Endometrial microvascular endothelial cells (primary cell): Measurements from ENCODE around the gene MTARC2. TPM values are rescaled to one million over a fixed set of nuclear protein-coding genes. Genes with fewer than 3 reads are reported as not detected.
"Not testable (repeated sequence)": the region's sequence is repeated elsewhere in the genome, so short reads cannot be mapped to it uniquely, and the experiment has no call there.

ENCODE experiments used
- in situ Hi-C: cut with HindIII; loops from 2 replicates; pipeline ENCODE4 v1.10.0; 2017; ENCODE audit warnings: low sequenced_read_pairs, low pct_unique_long_range_greater_than_20kb; ENCODE audit errors: inconsistent ontology term
- total RNA-seq: library from RNA; depleted of rRNA; stranded (reverse); fragments of >200 nt; gene quantifications from one replicate; pipeline ENCODE4 v1.2.3, GENCODE V29; 2015; ENCODE audit errors: inconsistent ontology term

Gene MTARC2
- total RNA-seq: 4.6 TPM

- in situ Hi-C loops: no loop called here
Observed at GRCh38 chr1:220748089-220748934, at the start of gene MTARC2. Gene MTARC2 (plus strand): TSS chr1:220748322. CDS start chr1:220748532, 210 bp downstream.

GRCh38 chr1:220698607-220699016, 49.5 kb upstream of the MTARC2 start:
- in situ Hi-C loops: no loop called here

- in situ Hi-C loops: no loop called here
Observed at GRCh38 chr1:220699044-220699443, 49.1 kb upstream of the MTARC2 start.

- in situ Hi-C loops: no loop called here
Observed at GRCh38 chr1:220700556-220701179, 47.5 kb upstream of the MTARC2 start.

- in situ Hi-C loops: no loop called here
Observed at GRCh38 chr1:220701974-220702373, 46.1 kb upstream of the MTARC2 start.

GRCh38 chr1:220702733-220703270, 45.3 kb upstream of the MTARC2 start:
- in situ Hi-C loops: no loop called here

- in situ Hi-C loops: no loop called here
Observed at GRCh38 chr1:220703305-220703704, 44.8 kb upstream of the MTARC2 start.

- in situ Hi-C loops: no loop called here
Observed at GRCh38 chr1:220705782-220706181, 42.3 kb upstream of the MTARC2 start.

GRCh38 chr1:220706480-220706879, 41.6 kb upstream of the MTARC2 start:
- in situ Hi-C loops: no loop called here

- in situ Hi-C loops: no loop called here
Observed at GRCh38 chr1:220707160-220707559, 41.0 kb upstream of the MTARC2 start.

GRCh38 chr1:220708244-220708643, 39.9 kb upstream of the MTARC2 start:
- in situ Hi-C loops: no loop called here

- in situ Hi-C loops: no loop called here
Observed at GRCh38 chr1:220708936-220709801, 39.0 kb upstream of the MTARC2 start.

GRCh38 chr1:220710333-220710732, 37.8 kb upstream of the MTARC2 start:
- in situ Hi-C loops: no loop called here

GRCh38 chr1:220711056-220711809, 36.9 kb upstream of the MTARC2 start:
- in situ Hi-C loops: no loop called here

- in situ Hi-C loops: not testable (repeated sequence)
Observed at GRCh38 chr1:220715986-220716385, 32.1 kb upstream of the MTARC2 start.

GRCh38 chr1:220717800-220718640, 30.1 kb upstream of the MTARC2 start:
- in situ Hi-C loops: no loop called here

GRCh38 chr1:220721266-220721665, 26.9 kb upstream of the MTARC2 start:
- in situ Hi-C loops: not testable (repeated sequence)

GRCh38 chr1:220726634-220727033, 21.5 kb upstream of the MTARC2 start:
- in situ Hi-C loops: no loop called here
